Measurements from ENCODE around the gene EIF2A. TPM values are rescaled to one million over a fixed set of nuclear protein-coding genes. Genes with fewer than 3 reads are reported as not detected.
A peak's percentile ranks its signal among the peaks of the same experiment; 100 is the strongest.
"Not testable (repeated sequence)": the region's sequence is repeated elsewhere in the genome, so short reads cannot be mapped to it uniquely, and the experiment has no call there.

EIF2A gene
- total RNA-seq = 148 and 187 TPM in 2 replicates

DNA sequence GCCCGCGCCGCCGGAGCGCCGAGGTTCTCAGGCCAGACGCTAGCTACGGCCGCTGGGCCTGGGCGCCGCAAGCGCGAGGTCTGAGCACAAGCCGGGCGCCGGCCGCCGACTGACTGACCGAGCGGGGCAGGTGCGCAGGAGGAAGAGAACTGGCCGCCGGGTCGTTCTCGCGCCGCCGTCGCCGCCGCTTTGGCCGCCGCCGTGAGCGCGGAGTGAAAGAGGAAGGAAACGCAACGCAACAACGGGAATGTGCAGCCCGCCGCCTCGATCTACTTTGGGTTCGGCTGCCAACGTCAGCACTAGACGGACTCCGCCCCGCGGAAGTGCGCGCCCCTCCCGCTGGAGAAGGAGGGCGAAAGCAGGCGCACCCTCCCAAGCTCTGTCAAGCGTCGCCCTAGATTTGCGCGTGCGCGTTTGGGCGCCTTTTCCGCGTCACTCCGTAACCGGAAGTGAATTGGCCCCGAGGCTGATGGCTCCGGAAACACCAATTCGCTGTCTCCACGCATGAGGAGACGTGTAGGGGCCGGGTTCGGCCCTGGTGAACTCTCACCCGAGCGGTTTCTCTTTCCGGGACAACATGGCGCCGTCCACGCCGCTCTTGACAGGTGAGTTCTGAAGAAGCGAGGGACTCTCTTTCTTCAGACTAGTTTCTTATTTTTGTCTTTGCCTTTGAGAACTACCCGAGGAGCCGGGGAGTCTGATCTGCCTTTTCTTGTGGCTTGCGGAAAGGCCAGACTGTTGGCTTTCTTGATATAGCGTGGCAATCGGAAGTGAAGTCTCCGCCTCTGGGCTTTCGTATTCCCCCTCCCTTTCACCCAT lies at the start of gene EIF2A, which contains the start of gene SERP1:
EIF2A (plus strand) TSS at position 562 of the 819 bp plus-strand sequence; CDS start at position 578, 16 bp downstream.
SERP1 (minus strand) TSS at position 271 of the 819 bp plus-strand sequence. CDS start 361 bp downstream, outside the sequence.
- DNase-seq (ENCODE audit: low read depth) = peak; percentile 97

GRCh38 chr3:150497956-150498355 lies 48.6 kb upstream of the EIF2A start:
- DNase-seq (ENCODE audit: low read depth) = peak; percentile 34

GRCh38 chr3:150500960-150501359 lies 45.6 kb upstream of the EIF2A start:
- not testable (repeated sequence) for DNase-seq (ENCODE audit: low read depth)

DNA sequence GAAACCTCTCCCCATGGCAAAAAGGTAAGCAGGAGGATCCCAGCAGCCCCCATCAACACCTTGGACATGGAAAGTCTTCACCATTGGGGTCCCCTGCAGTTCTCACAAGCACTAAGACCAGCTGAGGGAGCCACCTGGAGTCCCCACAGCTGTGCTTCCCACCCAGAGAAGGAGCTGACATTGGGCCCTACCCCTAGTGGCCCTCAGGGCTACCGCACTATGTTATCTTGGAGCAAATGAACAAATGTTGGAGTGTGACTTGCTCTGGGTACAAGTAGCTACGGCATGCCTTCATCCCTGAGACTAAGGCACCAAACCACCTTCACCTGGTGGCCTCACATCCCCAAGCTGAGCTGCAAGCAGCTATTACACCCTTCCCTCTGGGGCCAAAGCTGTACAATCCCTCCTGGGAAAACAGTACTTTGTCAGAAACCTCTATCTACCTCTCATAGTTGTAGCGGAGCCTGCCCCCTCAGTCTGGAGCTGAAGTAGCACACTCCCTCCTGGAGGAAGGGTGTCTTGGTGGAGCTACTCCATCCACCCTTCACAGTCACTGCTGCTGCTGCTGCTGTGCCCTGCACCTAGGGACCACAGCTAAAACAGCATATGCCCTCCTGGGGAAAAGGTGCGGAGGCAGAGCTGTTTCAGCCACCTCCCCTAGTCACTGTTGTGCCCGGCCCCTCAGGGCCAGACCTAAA lies 43.0 kb upstream of the EIF2A start:
- no peak for DNase-seq (ENCODE audit: low read depth)

DNA sequence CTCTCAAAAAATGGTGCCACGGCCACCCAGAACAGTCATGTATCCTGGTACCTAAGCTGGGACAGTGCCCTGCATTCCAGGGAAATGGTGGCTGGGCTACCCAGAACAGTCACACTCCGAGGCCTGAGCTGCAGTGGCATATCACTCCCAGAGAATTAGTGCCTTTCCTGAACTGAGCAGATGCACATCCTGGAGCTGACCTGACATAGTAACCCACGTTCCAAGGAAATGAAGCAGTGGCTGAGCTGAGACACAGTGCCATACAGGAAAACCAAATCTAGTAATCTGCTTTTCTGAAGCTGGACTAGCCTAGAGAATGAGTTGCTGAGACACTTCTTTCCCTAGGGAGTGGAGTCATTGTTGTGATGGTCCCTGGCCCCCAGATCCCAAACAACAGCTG lies 42.1 kb upstream of the EIF2A start:
- no peak for DNase-seq (ENCODE audit: low read depth)

GRCh38 chr3:150508401-150508800 lies 38.2 kb upstream of the EIF2A start:
- no peak for DNase-seq (ENCODE audit: low read depth)

GRCh38 chr3:150509780-150510179 lies 36.8 kb upstream of the EIF2A start:
- no peak for DNase-seq (ENCODE audit: low read depth)

- no peak for DNase-seq (ENCODE audit: low read depth)
Measured at GRCh38 chr3:150511122-150511821, 35.3 kb upstream of the EIF2A start.

GRCh38 chr3:150515210-150515609 lies 31.4 kb upstream of the EIF2A start:
- peak; percentile 19 for DNase-seq (ENCODE audit: low read depth)

DNA sequence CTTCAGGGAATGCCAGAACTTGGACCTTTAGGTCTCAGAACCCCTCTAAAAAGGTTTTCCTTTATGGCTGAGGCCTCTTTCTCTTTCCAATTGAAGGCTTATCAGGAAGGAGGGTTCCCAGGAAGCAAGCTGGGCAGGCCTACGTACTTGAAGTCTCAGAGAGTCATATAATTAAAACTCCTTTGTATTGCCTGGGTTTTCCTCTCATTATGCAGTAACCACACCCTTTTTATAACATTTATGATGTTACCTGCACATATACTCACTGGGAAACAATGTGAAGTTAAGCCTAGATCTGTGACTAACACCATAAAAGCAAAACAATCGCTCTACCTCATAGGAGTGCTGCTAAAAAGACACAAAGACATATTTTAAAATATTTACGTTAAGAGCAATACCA lies 27.6 kb upstream of the EIF2A start:
- peak; percentile 49 for DNase-seq (ENCODE audit: low read depth)

GRCh38 chr3:150520408-150520807 lies 26.2 kb upstream of the EIF2A start:
- no peak for DNase-seq (ENCODE audit: low read depth)

DNA sequence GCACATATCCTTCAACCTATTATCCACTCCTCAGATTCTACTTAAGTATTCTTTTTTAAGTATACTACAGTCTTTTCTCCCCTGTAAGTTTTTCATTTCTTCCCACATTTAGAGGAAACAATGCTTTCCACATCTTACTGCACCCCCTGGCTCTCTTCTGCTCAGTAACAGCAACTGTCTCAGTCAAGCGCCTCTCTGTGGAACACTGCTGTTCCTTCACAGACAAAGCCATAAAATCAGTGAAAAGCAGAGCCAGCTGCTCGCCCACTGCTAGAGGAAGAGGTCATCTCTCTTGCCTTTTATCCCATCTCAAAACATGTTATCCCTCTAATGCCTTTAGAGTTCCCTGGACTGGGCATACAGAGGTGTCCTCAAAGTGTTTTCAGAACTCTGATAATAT lies 25.1 kb upstream of the EIF2A start:
- no peak for DNase-seq (ENCODE audit: low read depth)

GRCh38 chr3:150523538-150523937 lies 23.0 kb upstream of the EIF2A start:
- DNase-seq (ENCODE audit: low read depth) = no peak

GRCh38 chr3:150527464-150528255 lies 18.9 kb upstream of the EIF2A start:
- no peak for DNase-seq (ENCODE audit: low read depth)

- DNase-seq (ENCODE audit: low read depth) = no peak
Measured at GRCh38 chr3:150528354-150528797, 18.2 kb upstream of the EIF2A start.

GRCh38 chr3:150531775-150532174 lies 14.8 kb upstream of the EIF2A start:
- DNase-seq (ENCODE audit: low read depth) = no peak

GRCh38 chr3:150535204-150535603 lies 11.4 kb upstream of the EIF2A start:
- no peak for DNase-seq (ENCODE audit: low read depth)

GRCh38 chr3:150538324-150539208 lies 8.0 kb upstream of the EIF2A start:
- DNase-seq (ENCODE audit: low read depth) = no peak

DNA sequence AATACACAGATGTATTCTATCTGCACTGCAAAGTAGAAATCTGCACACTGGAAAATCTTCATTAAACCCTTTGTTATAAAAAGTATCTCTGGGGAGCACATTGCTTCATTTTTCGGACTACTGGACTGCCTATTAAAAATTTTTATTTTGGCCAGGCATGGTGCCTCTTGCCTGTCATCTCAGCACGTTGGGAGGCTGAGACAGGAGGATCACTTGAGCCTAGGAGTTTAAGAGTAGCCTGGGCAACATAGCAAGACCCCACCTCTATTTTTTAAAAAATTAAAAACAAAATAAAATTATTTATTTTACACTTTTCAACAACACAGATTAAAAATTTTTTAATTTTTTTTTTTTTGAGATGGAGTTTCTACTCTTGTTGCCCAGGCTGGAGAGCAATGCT lies 6.3 kb upstream of the EIF2A start:
- DNase-seq (ENCODE audit: low read depth) = no peak

DNA sequence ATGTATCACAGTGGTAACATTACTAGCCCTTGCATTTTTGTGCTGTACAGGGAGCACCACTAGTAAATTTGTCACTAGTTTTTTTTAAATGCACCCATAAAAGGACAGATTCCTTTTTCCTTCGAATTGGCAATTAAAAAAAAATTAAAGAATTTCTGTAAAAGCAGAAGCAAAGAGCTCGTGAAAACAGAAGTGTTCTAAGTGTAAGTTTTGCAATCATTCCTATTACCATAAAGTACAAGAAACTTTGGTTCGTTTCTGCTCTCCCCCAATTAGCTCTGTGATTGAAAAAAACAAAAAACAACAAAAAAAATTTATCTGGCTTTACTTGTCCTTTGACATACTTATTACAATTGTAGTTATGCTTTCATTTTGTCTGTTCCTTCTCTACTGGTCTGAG lies 5.6 kb upstream of the EIF2A start:
- DNase-seq (ENCODE audit: low read depth) = no peak

All from renal cortical epithelial cell (primary cell).